H1 (cell line): Measurements from ENCODE around the gene TCERG1L. TPM values are rescaled to one million over a fixed set of nuclear protein-coding genes. Genes with fewer than 3 reads are reported as not detected.

Source experiments
- BCL11A ChIP-seq, 2 experiments: IDR thresholded peaks; one replicate each; pipeline ENCODE4 v1.6.1; 2011; ENCODE audit warnings: low read depth in 2 of 2, low read length in 2 of 2, mild to moderate bottlenecking in 2 of 2
- CEBPB ChIP-seq: IDR thresholded peaks from 2 replicates; pipeline ENCODE4 v1.6.1; 2012; ENCODE audit warnings: low read depth, low read length
- CREB1 ChIP-seq: IDR thresholded peaks from 2 replicates; pipeline ENCODE4 v1.6.1; 2012; ENCODE audit warnings: inconsistent platforms
- GTF2F1 ChIP-seq: IDR thresholded peaks from 2 replicates; pipeline ENCODE4 v1.6.1; 2012; ENCODE audit warnings: low read depth, low read length, improper control_type of control experiment, borderline replicate concordance
- MAFK ChIP-seq: IDR thresholded peaks from 2 replicates; pipeline ENCODE4 v1.6.1; 2012; ENCODE audit warnings: low read depth, mild to moderate bottlenecking, improper control_type of control experiment, low read length
- NRF1 ChIP-seq: IDR thresholded peaks from 2 replicates; pipeline ENCODE4 v1.6.1; 2011; ENCODE audit warnings: mild to moderate bottlenecking, low read depth, low read length, improper control_type of control experiment
- RAD21 ChIP-seq, 2 experiments: IDR thresholded peaks in 1 of 2; conservative IDR thresholded peaks in 1 of 2; 2 replicates each; pipeline ENCODE4 v1.6.1; 2011; ENCODE audit warnings: low read depth in 2 of 2, low read length in 2 of 2, improper control_type of control experiment in 1 of 2, inconsistent platforms in 1 of 2, mild to moderate bottlenecking in 1 of 2, moderate library complexity in 1 of 2
- RBBP5 ChIP-seq: IDR thresholded peaks from 2 replicates; pipeline ENCODE4 v1.7.1; 2012; ENCODE audit warnings: low read depth, mild to moderate bottlenecking, inconsistent platforms, low read length, moderate library complexity, borderline replicate concordance
- polyA plus RNA-seq, 7 experiments: library from polyadenylated mRNA; depleted of rRNA in 3 of 7; stranded (reverse) in 5 of 7; unstranded in 2 of 7; fragments of >200 nt in 5 of 7; fragments of 200-250 nt in 2 of 7; gene quantifications; 1 replicate in 5 of 7; 2 replicates in 1 of 7; 4 replicates in 1 of 7; pipeline versions ENCODE4 v1.2.1 to v1.2.3, GENCODE V29; 2011 to 2013; ENCODE audit warnings: missing spikeins in 2 of 7, mixed read lengths in 2 of 7
- total RNA-seq: library from RNA; stranded (reverse); fragmentation: NEBNext Ultra II Directional; extraction: Animal tissue kit (Norgen Biotek cat#: 25700); gene quantifications from 2 replicates; pipeline ENCODE4 v1.2.1, GENCODE V29; 2021
- TF ChIP-seq, protein P1 (sequence below): IDR thresholded peaks from 2 replicates; pipeline ENCODE4 v1.6.1; 2011; ENCODE audit warnings: low read length, improper control_type of control experiment

Gene TCERG1L
- total and polyA plus RNA-seq, 2 of the 8 experiments (the other 6 are each of a cell fraction or from before 2014, with no cell fraction given) = 3.9 to 6.9 TPM

DNA sequence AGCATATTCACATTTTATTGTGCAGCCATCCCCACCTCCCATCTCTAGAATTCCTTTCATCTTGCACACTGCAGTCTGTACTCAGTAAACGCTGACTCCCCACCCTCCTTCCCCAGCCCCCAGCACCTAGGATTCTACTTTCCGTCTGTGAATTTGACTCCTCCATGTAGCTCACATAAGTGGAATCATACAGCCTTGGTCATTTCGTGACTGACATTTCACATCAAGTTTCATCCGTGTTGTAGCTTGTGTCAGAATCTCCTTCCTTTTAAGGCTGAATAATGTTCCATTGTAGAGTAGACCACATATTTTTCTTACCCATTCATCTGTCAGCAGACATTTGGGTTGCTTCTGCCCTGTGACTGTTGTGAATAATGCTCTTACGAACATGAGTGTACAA lies 26.2 kb upstream of the TCERG1L start (continued):
- TF ChIP-seq, protein P1, sequence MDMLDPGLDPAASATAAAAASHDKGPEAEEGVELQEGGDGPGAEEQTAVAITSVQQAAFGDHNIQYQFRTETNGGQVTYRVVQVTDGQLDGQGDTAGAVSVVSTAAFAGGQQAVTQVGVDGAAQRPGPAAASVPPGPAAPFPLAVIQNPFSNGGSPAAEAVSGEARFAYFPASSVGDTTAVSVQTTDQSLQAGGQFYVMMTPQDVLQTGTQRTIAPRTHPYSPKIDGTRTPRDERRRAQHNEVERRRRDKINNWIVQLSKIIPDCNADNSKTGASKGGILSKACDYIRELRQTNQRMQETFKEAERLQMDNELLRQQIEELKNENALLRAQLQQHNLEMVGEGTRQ = no peak
- no peak for TF ChIP-seq RBBP5
- TF ChIP-seq RAD21 (IDR thresholded peaks at IDR 0.05 in 1 of 2, conservative IDR thresholded peaks at IDR 0.05 in 1 of 2; ENCODE audit: low read depth in 2 of 2, low read length in 2 of 2) = no peak
- TF ChIP-seq CREB1 = no peak
- no peak for TF ChIP-seq MAFK
- TF ChIP-seq GTF2F1 = no peak
- no peak for TF ChIP-seq BCL11A (IDR thresholded peaks at IDR 0.05; ENCODE audit: low read depth in 2 of 2, low read length in 2 of 2)
- no peak for TF ChIP-seq CEBPB
- TF ChIP-seq NRF1 = no peak
